NCI-H2029 treated with DMSO at 0.1 percent for 48 hours (cell line): ENCODE results near the gene CCSER2.
"Not testable (repeated sequence)": the region's sequence is repeated elsewhere in the genome, so short reads cannot be mapped to it uniquely, and the experiment has no call there.

ENCODE experiments used
- DNase-seq: peaks from one replicate; lab custom pipeline; 2025; lab: John Stamatoyannopoulos, UW

Gene CCSER2

DNA sequence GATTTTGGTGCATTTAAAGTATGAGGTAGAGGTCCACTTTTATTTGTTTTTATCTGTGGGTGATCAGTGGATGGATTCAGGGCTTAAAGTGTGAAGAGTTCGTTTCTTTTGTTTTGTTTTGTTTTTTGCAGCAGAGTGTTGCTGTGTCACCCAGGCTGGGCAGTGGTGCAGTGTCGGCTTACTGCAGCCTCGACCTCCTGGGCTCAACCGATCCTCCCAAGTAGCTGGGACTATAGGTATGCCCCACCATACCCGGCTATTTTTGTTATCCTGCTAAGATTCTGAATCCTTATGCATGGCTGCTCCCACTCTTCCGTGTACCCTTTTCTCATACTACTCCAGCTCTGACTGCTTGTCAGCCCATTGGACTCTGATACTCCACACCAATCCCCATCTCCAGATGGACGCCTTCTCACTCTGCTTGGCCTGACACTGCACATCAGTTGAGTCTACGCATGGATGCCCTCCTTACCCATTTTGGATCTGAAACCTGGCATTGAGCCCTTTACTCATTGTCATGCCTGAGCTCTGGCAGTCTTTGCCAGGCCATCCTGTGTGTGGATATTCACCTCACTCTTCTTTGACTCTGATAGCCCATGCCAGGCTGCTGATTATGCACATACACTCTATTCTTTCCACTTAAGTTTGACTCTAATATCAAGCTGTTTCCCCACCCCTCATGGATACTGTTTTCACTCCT, 119.5 kb downstream of the CCSER2 start:
- no peak for DNase-seq

DNA sequence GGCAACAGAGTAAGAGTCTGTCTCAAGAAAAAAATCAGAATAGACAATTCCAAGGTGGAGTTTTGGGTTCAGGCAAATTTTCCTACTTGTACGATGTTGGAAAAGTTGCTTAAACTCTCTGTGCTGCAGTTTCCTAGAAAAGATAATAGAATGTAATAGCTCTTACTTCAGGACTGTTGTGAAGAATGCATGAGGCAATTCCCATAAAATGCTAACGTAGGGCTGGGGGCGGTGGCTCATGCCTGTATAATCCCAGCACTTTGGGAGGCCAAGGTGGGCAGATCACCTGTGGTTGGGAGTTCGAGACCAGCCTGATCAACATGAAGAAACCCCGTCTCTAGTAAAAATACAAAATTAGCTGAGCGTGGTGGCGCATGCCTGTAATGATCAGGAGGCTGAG, 121.0 kb downstream of the CCSER2 start:
- not testable (repeated sequence) for DNase-seq

DNA sequence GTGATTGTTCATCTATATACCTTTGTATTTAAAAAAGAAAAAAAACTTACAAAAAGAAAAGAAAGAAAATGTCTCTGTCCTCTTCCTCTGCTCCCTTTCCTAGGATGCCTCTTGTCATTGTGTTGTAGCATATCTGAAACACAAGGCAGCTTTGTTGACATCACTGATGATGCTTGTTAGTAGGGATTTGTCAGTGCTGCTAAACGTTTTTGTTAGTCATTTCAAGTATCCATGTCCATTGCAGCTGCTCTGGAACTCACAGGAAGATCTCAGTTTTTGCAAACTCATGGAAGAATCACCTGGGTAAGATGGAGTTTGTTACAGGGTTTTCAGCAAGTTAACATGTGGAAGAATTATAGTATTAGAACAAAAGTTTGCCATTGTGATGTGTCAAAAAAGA, 123.6 kb downstream of the CCSER2 start:
- DNase-seq: no peak

DNA sequence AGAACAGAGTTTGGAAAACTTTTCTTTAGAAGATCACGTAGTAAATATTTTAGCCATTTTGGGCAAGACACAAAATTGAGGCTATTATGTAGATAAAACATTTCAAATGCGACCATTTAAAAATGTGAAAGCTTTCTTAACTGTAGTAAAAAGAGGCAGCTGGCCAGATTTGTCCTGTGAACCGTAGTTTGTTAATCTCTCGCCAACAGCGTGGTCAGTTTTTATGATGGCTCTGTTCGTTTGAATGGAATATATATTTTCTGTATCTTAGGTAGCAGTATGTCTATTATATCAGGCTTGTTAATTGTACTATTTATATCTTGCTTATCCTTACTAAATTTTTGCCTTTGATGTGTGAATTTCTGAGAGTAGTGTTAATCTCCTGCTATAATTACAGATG, 124.9 kb downstream of the CCSER2 start:
- no peak for DNase-seq

DNA sequence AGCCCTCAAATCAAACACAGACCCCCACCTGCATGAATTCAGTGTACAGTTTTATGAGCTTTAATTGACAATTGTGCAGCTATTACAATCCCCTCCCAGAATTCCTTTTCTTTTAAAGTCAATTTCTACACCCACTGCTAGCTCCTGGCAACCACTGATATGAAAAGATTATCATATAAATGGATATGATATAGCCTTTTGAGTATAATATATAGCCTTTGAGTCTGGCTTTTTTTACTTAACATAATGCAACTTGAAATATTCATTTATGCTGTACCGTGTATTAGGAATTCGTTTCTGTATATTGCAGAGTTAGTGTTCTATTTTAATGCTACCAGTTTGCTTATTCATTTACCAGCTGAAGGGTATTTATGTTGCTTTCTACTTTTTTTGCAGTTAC, 127.7 kb downstream of the CCSER2 start:
- no peak for DNase-seq

DNA sequence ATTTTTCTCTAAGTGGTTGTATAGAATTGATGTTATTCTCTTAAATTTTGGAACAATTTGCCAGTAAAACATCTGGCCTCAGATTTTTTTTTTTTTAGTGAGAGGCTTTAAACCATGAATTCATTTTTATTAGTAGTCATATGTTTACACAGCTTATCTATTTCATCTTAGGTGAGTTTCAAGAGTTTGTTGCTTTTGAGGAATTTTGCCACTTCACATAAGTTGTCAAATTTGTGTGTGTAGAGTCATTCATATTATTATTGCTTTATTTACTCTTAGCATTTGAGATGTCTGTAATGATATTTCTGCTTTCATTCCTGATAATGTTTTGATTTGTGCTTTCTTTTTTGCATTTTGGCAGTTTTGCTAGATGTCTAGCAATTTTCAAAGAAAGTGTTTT, 132.1 kb downstream of the CCSER2 start:
- DNase-seq: no peak

DNA sequence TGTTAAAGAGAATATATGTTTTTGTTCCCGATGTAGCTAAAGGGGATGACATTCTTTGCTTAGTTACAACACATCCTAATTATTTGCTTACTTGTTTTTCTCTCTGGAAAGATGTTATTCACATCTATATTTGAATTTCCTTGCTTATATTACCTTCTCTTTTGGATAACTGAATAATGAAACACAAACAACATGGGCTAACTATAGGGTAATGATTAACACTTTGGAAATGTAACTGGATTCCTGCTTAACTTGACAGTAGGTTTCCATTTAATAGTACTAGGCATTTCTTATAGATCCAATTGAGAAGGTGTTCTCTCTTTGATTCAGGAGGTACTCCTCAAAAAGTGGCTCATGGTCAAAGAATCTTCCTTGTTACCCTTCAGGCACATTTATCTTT, 141.1 kb downstream of the CCSER2 start:
- DNase-seq: no peak

DNA sequence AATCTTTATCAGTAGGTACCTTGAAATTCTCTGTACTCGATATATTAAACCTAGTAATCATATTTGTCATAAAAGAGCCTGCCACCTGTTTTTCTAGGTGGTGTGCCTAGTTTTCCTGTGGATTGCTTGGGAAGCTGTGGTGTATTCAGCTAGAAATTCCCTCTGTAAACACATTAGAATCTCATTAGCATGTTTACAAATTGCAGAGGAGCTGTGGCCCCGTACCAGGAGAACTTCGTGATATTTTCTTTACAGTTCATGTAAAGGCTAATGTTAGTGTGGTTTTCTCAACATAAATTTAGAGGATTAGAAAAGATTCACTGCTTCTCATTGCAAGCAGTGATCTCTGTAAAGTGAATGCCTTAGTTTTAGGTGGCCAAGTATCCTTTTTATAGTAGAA, 144.7 kb downstream of the CCSER2 start:
- DNase-seq: no peak

DNA sequence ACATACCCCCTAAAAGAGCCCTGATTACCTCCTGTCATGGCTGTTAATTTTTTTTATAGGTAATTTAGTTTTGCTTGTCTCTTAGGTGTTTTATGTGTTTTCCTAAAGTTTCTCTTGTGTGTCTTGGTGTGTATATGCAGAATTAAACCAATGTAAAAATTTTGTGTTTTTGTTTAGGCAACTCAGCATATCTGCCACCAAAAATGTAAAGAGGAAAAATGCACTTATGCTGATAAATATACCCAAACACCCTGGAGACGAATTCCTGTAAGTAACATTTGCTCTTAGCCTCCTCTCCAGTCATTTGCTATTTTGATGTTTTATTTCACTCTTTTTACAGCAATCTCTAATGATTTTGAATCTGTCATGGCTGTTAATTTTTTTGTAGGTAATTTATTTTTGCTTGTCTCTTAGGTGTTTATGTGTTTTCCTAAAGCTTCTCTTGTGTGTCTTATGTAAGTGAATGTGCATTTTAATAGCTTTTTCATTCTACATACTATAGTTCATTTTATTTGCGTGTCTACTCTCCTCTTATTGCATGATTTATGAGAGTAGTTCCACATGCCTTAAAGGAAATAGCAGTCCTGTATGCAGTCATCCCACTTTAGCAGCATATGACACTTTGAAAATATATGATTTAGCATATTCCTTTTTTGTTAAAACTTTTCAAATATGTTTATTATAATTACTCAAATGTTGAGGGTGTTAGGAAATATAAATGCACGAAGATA, 149.2 kb downstream of the CCSER2 start:
- DNase-seq: no peak

DNA sequence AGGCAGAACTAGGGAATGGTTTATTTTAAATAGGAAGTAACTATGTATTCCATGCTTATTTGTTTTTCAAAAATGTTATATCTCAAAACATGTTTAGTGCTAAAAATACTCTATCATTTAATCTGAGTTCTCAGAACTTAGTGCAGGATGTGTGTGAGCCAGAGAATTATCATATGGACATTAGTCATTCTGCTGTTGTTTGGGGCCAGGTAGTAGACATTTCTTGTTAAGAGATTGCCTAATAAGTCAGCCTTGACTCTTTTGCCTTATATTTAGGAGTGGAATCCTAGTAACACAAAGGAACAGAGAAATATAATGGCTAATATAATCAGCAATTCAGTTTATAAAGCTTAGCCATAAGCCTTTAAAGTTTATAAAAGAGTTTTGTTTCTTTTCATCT, 149.8 kb downstream of the CCSER2 start:
- no peak for DNase-seq

DNA sequence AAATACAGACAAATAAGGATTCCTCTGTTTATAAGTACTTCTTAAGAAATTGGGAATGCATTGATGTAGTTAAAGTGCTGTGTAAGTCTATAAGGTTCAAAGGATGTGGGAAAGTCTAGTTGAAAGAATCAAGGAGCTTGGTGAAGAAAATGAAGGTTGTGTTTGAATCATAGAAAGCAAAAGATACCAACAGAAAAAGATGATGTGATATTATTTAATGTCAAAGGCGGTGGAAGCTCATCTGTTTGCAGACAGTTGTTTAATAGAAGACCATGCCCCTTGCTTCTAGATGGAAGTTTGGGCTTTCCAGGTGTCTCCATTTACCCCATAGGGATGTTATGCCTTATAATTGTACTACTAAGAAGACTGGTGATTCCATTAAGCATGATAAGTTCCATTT, 150.3 kb downstream of the CCSER2 start:
- no peak for DNase-seq

DNA sequence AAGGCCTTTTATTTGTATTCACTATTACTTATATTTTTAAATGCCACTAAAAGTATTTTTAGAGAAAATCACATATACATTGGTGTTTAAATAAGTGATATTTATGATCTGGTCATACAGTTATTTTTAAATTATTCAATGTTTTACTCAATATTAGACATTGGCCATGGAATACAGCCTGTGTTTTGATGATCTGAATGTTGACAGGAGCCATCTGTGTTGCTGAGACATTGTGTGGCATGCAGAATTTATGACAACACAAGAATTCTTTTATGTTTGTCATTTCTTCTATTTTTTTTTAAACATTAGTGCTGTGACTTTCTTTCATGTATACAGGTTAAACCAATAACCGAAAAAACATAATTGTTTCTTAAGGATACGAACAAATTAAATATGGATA, 156.2 kb downstream of the CCSER2 start:
- DNase-seq: no peak

DNA sequence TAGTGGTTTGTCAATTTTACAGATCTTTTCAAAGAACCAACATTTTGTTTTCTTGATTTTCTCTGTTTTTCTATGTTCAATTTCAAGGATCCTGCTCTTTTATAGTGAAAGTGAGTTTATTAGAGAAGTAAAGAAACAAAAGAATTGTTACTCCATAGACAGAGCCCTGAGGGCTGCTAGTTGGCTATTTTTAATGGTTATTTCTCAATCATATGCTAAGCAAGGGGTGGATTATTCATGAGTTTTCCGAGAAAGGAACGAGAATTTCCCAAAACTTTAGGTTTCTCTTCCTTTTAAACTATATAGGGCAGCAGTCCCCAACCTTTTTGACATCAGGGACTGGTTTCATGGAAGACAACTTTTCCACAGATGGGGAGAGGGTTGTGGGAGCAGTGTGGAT, 165.0 kb downstream of the CCSER2 start:
- DNase-seq: no peak

DNA sequence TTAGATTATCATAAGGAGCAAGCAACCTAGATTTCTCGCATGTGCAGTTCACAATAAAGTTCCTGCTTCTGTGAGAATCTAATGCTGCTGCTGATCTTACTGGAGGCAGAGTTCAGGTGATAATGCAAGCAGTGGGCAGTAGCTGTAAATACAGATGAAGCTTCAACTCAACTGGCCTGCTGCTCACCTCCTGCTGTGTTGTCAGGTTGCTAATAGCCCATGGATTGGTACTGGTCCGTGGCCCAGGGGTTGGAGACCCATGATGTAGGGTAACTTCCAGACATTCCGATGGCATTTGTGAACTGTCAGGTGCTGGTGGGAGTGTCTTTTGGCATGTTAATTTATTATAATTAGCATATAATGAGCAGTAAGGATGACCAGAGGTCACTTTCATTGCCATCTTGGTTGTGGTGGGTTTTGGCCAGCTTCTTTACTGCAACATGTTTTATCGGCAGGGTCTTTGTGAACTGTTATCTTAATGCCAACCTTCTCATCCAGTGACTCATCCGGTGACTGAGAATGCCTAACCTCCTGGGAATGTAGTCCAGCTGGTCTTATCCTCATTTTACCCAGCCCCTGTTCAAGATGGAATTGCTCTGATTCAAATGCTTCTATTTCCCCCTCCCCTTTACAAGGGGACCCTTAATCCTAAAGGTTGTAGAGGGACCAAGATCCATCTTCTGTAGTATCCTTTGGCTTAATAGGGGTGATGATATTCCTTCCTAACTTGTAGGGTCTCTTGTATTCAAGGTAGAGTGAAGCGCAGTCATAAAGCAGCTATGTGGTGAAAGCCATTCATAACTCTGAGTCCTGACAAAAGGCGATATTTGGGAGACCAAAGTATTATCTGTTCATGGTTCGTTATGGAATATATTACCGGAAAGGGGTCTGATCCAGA, 165.8 kb downstream of the CCSER2 start:
- DNase-seq: no peak

DNA sequence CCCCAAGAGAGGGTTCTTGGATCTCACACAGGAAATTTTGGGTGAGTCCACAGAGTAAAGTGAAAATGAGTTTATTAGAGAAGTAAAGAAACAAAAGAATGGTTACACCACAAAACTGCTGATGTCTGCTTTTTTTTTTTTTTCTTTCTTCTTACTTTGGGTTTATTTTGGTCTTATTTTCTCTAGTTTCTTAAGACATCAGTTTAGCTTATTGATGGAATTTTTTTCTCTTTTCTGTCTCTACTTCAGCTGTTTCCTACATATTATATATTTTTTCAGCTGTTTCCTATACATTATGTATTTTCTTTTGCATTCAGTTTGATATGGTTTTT, 166.4 kb downstream of the CCSER2 start:
- DNase-seq: no peak

DNA sequence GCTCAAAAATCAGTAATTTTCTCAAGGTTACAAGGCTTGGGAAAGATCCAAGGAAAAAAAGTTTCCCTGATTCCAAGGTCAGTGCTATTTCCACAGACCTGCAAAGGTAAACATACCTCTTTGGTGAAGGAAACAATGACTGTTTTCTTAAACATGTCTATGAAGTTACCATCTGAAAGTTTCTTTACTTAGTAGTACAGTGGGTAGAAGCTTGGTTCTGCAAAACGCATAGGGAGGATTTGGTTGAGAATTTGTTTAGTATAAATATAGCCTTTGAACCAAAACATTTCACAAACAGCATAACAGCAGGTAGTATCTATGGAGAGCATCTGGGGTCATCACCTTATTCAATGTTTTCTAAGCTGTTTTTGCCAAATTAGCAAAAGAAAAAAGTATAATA, 169.6 kb downstream of the CCSER2 start:
- no peak for DNase-seq

DNA sequence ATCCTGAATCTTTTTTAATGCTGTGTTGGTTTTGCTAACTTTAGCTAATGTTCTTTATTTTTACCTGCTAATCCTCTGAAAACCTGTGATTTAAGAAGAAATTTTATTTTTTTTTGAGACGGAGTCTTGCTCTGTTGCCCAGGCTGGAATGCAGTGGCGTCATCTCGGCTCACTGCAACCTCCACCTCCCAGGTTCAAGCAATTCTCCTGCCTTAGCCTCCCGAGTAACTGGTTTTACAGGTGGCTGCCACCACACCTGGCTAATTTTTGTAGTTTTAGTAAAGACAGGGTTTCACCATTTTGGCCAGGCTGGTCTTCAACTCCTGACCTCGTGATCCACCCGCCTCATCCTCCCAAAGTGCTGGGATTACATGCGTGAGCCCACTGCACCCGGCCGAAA, 170.7 kb downstream of the CCSER2 start:
- not testable (repeated sequence) for DNase-seq

DNA sequence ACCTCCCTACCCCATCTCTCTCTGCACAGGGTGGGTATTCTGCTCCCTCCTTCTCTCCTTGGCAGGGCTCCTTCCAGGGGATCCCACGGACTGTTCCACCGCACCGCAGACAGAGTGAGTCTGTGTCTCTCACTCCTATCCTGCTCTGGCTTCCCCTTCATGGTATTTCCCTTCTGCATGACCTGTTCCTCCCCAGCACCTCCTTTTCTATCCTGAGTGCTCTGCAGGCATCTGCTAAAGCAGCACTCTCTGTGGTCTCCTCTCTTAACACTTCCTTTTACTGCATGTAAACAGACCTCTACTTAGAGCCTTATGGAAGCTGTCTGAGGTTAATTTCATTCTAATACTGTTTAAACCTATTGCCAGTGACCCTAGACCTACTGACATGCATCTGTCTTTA, 171.5 kb downstream of the CCSER2 start:
- DNase-seq: no peak

DNA sequence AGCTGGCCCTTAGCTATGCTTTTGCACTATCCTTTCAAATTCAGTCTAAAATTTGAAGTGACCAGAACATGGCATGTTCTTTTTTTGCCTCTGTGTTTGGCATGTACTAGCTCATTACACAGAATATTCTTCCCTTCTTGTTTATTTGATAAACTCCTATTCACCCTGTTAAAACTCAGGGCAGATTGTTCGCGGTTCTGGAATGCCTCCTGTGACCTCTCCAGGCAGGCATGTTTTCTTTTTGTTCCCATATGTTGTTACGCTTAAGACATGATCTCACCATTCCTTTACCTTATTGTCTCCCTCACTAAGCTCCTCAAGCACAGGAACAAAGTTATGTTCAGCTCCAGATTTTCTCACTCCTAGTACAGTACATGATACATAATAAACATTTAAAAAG, 181.7 kb downstream of the CCSER2 start:
- no peak for DNase-seq

DNA sequence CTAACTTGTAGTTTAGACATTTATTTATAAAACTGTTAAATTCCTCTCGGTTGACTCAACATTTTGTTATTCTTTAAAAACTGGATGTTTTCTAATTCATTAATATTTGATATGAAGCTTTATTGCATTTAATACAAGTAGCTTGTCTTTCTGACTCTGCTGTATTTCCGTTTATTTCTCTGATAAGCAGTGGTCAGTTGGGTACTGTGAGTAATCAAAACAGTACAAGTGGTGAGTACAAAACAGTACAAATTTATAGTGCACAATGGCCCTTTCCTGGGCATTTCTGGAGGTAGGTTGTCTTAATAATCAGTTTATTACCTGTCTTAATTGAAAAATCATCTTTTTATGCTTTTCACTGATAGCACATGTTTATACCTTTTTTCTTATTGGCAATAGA, 182.7 kb downstream of the CCSER2 start:
- no peak for DNase-seq

DNA sequence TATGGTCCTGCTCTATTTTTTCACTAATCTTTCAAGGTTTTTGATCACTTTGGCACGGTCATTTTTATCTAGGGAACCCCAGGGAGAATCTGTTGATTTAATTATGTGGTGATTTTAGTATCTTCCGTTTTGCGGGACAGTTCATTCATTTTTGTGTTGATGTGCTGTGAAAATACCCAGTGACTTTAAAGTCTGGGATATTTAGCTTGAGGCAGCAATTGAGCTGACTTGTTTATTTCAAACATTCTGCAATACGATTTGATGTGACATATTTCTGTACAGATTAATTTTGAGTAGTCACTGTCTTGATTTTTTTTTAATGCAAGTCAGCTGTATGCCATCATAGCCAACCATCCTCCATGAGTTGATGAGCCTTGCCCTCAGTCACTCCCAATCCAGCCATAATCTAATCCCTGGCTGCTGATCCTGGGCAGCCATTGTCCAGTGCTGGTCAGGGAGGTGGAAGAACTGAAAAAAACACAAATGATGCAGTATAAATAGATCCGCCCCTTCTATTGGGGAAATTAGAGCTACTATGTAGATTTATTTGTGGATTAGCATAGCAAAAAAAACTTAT, 183.4 kb downstream of the CCSER2 start:
- DNase-seq: no peak

DNA sequence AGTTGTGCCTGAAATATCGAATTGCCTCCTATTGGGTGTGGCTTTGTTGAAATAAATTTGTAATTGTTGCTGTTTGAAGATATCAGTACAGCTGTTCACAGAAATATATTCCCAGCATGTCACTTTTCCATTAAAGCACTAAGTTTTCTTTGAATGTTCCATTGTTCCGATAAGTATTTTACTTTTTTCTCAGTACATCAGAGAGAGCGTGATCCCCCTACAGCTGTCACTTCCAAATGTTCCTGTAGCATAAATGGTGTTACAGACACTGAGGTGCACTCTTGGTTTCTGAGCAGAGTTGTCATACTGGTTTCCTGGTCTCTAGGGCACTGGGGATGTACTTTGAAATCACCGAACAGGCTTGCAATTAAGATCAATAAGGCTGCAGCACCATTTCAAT, 189.2 kb downstream of the CCSER2 start:
- DNase-seq: no peak

DNA sequence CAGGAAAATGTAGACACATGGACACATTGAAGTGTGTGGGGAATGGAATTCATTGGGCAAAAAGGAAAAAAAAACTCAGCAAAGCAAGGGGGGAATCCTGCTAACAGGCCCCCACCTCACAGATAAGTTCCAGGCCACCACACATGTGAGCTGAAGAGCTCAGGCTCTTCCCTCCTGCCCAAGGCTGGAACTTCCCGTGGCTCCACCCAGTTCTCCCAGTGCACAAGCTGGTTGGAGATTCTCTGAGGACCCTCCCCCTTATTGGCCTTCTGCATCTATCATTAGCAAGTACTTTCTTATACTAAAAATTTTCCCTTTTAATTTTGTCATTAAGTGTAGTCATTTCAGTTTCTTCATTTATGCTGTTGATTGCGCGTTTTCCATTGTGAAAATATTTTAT, 190.8 kb downstream of the CCSER2 start:
- DNase-seq: no peak
